Muscle of leg (tissue), 11 donors: ENCODE data around the gene SPHKAP. TPM values are rescaled to one million over a fixed set of nuclear protein-coding genes. Genes with fewer than 3 reads are reported as not detected.
"Not testable (repeated sequence)": the region's sequence is repeated elsewhere in the genome, so short reads cannot be mapped to it uniquely, and the experiment has no call there.

Experiments used
- DNase-seq: peaks from one replicate; pipeline ENCODE4 v3.0.0; 2013
- H3K27ac ChIP-seq: one replicate; pipeline ENCODE4 v1.5.1; 2013; ENCODE audit warnings: mild to moderate bottlenecking, low read length, control low read depth
- H3K27me3 ChIP-seq: one replicate; pipeline ENCODE4 v1.6.1; 2013; ENCODE audit warnings: low read length; ENCODE audit not compliant: control insufficient read depth, insufficient read depth
- H3K36me3 ChIP-seq: one replicate; pipeline ENCODE4 v1.6.1; 2013; ENCODE audit warnings: low read length; ENCODE audit not compliant: control insufficient read depth, insufficient read depth
- H3K4me1 ChIP-seq: one replicate; pipeline ENCODE4 v1.6.1; 2013; ENCODE audit warnings: low read length; ENCODE audit not compliant: control insufficient read depth, insufficient read depth
- H3K4me3 ChIP-seq: one replicate; pipeline ENCODE4 v1.5.1; 2013; ENCODE audit warnings: low read length, control low read depth
- H3K9me3 ChIP-seq: replicated peaks from 2 replicates; pipeline ENCODE4 v1.6.1; 2013; ENCODE audit warnings: low read depth, low read length; ENCODE audit not compliant: control insufficient read depth
- WGBS: methylation state at CpG from one replicate; pipeline ENCODE4 v1.1.5; 2013; ENCODE audit warnings: missing lambda C conversion rate; ENCODE audit not compliant: insufficient coverage; 5-methylcytosine and 5-hydroxymethylcytosine counted together
- polyA plus RNA-seq, 8 donors: library from polyadenylated mRNA; unstranded; fragments of 120-200 nt; gene quantifications; one replicate each; pipeline versions ENCODE4 v1.2.1 to v1.2.3, GENCODE V29; 2013; ENCODE audit warnings: inconsistent platforms in 1 of 8, low replicate concordance in 1 of 8; ENCODE audit not compliant: insufficient read length in 8 of 8, insufficient read depth in 1 of 8
- total RNA-seq: library from RNA; stranded (reverse); fragments of 120-200 nt; gene quantifications from one replicate; pipeline ENCODE4 v1.2.4, GENCODE V29; 2013

Gene SPHKAP
- total and polyA plus RNA-seq, 9 donors: 10.9 to 29.0 (median 17.3) TPM

GRCh38 chr2:227973241-227973640, 208.2 kb downstream of the SPHKAP start:
- no peaks in the 10 kb centered on the region for H3K9me3 ChIP-seq
- WGBS: 83% methylated on average over 3 of the region's 3 CpGs
- no peak overlapping the region for H3K27ac ChIP-seq
- no peaks in the 10 kb centered on the region for H3K27me3 ChIP-seq
- no peaks in the 10 kb centered on the region for H3K36me3 ChIP-seq
- H3K4me3 ChIP-seq: no peak overlapping the region
- DNase-seq: no peak
- no peaks in the 10 kb centered on the region for H3K4me1 ChIP-seq

- Histone ChIP-seq H3K36me3 (no peaks in the 10 kb centered on the region), H3K27me3 (no peaks in the 10 kb centered on the region), H3K9me3 (no peaks in the 10 kb centered on the region), H3K27ac (no peak overlapping the region), H3K4me3 (no peak overlapping the region), H3K4me1 (no peaks in the 10 kb centered on the region)
- no peak for DNase-seq
- WGBS: 88% methylated on average over 1 of the region's 7 CpGs
These were observed 209.8 kb downstream of the SPHKAP start for GRCh38 chr2:227971619-227972230.

GRCh38 chr2:227960317-227960716, 221.2 kb downstream of the SPHKAP start:
- H3K9me3 ChIP-seq: no peaks in the 10 kb centered on the region
- H3K27ac ChIP-seq: no peak overlapping the region
- 60% methylated on average over 1 of the region's 3 CpGs for WGBS
- H3K27me3 ChIP-seq: no peaks in the 10 kb centered on the region
- H3K4me1 ChIP-seq: no peaks in the 10 kb centered on the region
- H3K4me3 ChIP-seq: no peak overlapping the region
- DNase-seq: no peak
- no peaks in the 10 kb centered on the region for H3K36me3 ChIP-seq

- Histone ChIP-seq H3K4me1 (no peaks in the 10 kb centered on the region), H3K27me3 (no peaks in the 10 kb centered on the region), H3K9me3 (no peaks in the 10 kb centered on the region), H3K36me3 (no peaks in the 10 kb centered on the region), H3K4me3 (no peak overlapping the region), H3K27ac (no peak overlapping the region)
- WGBS: no CpG with 5 or more reads among the region's 2 CpGs
- no peak for DNase-seq
These were observed 238.5 kb downstream of the SPHKAP start for GRCh38 chr2:227942965-227943364.

- H3K4me1 ChIP-seq: no peaks in the 10 kb centered on the region
- no peaks in the 10 kb centered on the region for H3K27me3 ChIP-seq
- no CpG with 5 or more reads among the region's 2 CpGs for WGBS
- H3K9me3 ChIP-seq: no peaks in the 10 kb centered on the region
- DNase-seq: no peak
- no peak overlapping the region for H3K4me3 ChIP-seq
- H3K36me3 ChIP-seq: no peaks in the 10 kb centered on the region
- H3K27ac ChIP-seq: no peak overlapping the region
These were observed 239.5 kb downstream of the SPHKAP start for GRCh38 chr2:227942021-227942420.

- no peak overlapping the region for H3K4me3 ChIP-seq
These were observed 242.0 kb downstream of the SPHKAP start for GRCh38 chr2:227939271-227940027.

GRCh38 chr2:227936249-227936648, 245.2 kb downstream of the SPHKAP start:
- H3K4me1 ChIP-seq, H3K36me3 ChIP-seq, H3K27ac ChIP-seq, H3K9me3 ChIP-seq, H3K4me3 ChIP-seq, H3K27me3 ChIP-seq, DNase-seq: not testable (repeated sequence)
- 78% methylated on average over 4 of the region's 7 CpGs for WGBS

More at GRCh38 chr2:227939271-227940027, 242.0 kb downstream of the SPHKAP start:
- Histone ChIP-seq H3K9me3 (no peaks in the 10 kb centered on the region), H3K27me3 (no peaks in the 10 kb centered on the region), H3K36me3 (no peaks in the 10 kb centered on the region), H3K4me1 (no peaks in the 10 kb centered on the region), H3K27ac (no peak overlapping the region)
- peak; percentile 27 for DNase-seq
- WGBS: 41% methylated on average over 5 of the region's 11 CpGs

- no peaks in the 10 kb centered on the region for H3K36me3 ChIP-seq
- no peaks in the 10 kb centered on the region for H3K27me3 ChIP-seq
- no peak overlapping the region for H3K4me3 ChIP-seq
- no peak for DNase-seq
- H3K9me3 ChIP-seq: no peaks in the 10 kb centered on the region
- WGBS: no CpG with 5 or more reads among the region's 1 CpG
- no peaks in the 10 kb centered on the region for H3K4me1 ChIP-seq
- no peak overlapping the region for H3K27ac ChIP-seq
These were observed 247.6 kb downstream of the SPHKAP start for GRCh38 chr2:227933884-227934283.

- H3K9me3 ChIP-seq: peaks cover 3% of the 10 kb centered on the region
- no peak overlapping the region for H3K4me3 ChIP-seq
- peak; percentile 0 for DNase-seq
- H3K27me3 ChIP-seq: no peaks in the 10 kb centered on the region
- WGBS: no CpG with 5 or more reads among the region's 2 CpGs
- no peaks in the 10 kb centered on the region for H3K4me1 ChIP-seq
- H3K27ac ChIP-seq: no peak overlapping the region
- no peaks in the 10 kb centered on the region for H3K36me3 ChIP-seq
These were observed 249.1 kb downstream of the SPHKAP start for GRCh38 chr2:227932403-227932802.

GRCh38 chr2:227932001-227932400, 249.5 kb downstream of the SPHKAP start:
- Histone ChIP-seq H3K27ac (no peak overlapping the region), H3K36me3 (no peaks in the 10 kb centered on the region), H3K4me1 (no peaks in the 10 kb centered on the region), H3K9me3 (peaks cover 4% of the 10 kb centered on the region), H3K27me3 (no peaks in the 10 kb centered on the region), H3K4me3 (no peak overlapping the region)
- 53% methylated on average over 3 of the region's 6 CpGs for WGBS
- DNase-seq: no peak
